Measurements from ENCODE around the gene UBQLN1. TPM values are rescaled to one million over a fixed set of nuclear protein-coding genes. Genes with fewer than 3 reads are reported as not detected.
A peak's percentile ranks its signal among the peaks of the same experiment; 100 is the strongest.

UBQLN1 gene
- total and polyA plus RNA-seq, 9 of the 15 experiments (the other 6 are each of a cell fraction or from before 2014, with no cell fraction given), result 7.5 to 120 (median 52.8) TPM

GRCh38 chr9:83707768-83708514 is at the start of gene UBQLN1 (continued):
- TF ChIP-seq, protein P1, sequence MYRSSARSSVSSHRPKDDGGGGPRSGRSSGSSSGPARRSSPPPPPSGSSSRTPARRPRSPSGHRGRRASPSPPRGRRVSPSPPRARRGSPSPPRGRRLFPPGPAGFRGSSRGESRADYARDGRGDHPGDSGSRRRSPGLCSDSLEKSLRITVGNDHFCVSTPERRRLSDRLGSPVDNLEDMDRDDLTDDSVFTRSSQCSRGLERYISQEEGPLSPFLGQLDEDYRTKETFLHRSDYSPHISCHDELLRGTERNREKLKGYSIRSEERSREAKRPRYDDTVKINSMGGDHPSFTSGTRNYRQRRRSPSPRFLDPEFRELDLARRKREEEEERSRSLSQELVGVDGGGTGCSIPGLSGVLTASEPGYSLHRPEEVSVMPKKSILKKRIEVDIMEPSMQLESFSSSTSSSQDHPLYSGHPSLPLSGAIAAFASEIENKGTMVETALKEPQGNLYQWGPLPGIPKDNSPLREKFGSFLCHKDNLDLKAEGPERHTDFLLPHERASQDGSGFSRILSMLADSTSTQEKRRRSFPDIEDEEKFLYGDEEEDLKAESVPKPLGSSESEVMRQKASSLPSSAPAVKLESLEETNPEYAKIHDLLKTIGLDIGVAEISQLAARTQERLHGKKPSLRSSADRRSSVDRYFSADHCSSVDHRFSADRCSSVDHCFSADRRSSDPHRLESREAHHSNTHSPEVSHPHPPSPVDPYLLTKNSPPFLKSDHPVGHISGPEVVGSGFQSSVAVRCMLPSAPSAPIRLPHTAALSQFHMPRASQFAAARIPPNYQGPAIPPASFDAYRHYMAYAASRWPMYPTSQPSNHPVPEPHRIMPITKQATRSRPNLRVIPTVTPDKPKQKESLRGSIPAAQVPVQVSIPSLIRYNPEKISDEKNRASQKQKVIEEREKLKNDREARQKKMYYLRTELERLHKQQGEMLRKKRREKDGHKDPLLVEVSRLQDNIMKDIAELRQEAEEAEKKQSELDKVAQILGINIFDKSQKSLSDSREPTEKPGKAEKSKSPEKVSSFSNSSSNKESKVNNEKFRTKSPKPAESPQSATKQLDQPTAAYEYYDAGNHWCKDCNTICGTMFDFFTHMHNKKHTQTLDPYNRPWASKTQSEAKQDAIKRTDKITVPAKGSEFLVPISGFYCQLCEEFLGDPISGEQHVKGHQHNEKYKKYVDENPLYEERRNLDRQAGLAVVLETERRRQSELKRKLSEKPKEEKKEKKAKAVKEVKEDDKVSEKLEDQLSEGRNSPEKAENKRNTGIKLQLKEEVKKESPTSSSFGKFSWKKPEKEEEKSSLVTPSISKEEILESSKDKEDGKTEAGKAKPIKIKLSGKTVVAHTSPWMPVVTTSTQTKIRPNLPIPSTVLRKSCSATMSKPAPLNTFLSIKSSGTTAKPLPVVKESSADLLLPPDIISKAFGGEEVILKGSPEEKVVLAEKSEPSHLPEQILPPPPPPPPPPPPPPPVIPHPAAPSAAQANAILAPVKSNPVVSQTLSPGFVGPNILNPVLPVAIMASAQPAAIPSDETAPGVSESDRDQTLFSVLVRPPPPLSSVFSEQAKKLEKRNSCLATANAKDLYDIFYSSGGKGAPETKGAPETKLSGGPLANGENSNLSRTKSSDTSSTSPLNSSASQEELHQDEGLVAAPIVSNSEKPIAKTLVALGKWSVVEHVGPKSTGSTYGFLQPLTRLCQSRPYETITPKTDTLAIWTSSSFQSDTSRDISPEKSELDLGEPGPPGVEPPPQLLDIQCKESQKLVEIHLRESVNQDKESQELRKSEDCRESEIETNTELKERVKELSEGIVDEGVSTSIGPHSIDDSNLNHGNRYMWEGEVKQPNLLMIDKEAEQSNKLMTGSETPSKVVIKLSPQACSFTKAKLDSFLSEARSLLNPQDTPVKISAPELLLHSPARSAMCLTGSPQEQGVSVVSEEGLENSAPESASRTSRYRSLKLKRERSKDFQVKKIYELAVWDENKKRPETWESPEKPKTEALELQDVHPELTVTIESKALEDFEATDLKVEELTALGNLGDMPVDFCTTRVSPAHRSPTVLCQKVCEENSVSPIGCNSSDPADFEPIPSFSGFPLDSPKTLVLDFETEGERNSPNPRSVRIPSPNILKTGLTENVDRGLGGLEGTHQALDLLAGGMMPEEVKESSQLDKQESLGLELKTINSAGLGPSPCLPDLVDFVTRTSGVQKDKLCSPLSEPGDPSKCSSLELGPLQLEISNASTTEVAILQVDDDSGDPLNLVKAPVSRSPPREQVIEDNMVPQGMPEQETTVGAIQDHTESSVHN (IDR thresholded peaks at IDR 0.05; ENCODE audit: borderline replicate concordance in 1 of 2, low read depth in 1 of 2), result no peak
- TF ChIP-seq PURB (CRISPR knock-in tag; IDR thresholded peaks at IDR 0.05; ENCODE audit: low read depth) (no peak), MECOM (CRISPR knock-in tag; IDR thresholded peaks at IDR 0.05) (no peak), ZSCAN29 (IDR thresholded peaks at IDR 0.05) (no peak), ZNF717 (CRISPR knock-in tag; IDR thresholded peaks at IDR 0.05) (no peak), SIX5 (IDR thresholded peaks at IDR 0.05; ENCODE audit: borderline replicate concordance in 1 of 2, insufficient read depth in 1 of 2, low read depth in 1 of 2, low read length in 2 of 2) (peak in 1 of 2 experiments; percentile 15; a peak in 1 of 4 replicates), TEAD1 (CRISPR knock-in tag; IDR thresholded peaks at IDR 0.05) (0 out of 4 replicates have a peak, but pooled peaks of 1 of the 2 experiments have one; percentile 24), SIN3B (IDR thresholded peaks at IDR 0.05; ENCODE audit: low read depth) (peak; percentile 95), ZNF197 (CRISPR knock-in tag; IDR thresholded peaks at IDR 0.05; ENCODE audit: low read depth) (no peak), RAD21 (CRISPR knock-in tag; conservative IDR thresholded peaks at IDR 0.05 in 1 of 2, IDR thresholded peaks at IDR 0.05 in 1 of 2) (no peak)
- TF ChIP-seq, protein P2, sequence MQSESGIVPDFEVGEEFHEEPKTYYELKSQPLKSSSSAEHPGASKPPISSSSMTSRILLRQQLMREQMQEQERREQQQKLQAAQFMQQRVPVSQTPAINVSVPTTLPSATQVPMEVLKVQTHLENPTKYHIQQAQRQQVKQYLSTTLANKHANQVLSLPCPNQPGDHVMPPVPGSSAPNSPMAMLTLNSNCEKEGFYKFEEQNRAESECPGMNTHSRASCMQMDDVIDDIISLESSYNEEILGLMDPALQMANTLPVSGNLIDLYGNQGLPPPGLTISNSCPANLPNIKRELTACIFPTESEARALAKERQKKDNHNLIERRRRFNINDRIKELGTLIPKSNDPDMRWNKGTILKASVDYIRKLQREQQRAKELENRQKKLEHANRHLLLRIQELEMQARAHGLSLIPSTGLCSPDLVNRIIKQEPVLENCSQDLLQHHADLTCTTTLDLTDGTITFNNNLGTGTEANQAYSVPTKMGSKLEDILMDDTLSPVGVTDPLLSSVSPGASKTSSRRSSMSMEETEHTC (IDR thresholded peaks at IDR 0.05), result no peak
- TF ChIP-seq, protein P3, sequence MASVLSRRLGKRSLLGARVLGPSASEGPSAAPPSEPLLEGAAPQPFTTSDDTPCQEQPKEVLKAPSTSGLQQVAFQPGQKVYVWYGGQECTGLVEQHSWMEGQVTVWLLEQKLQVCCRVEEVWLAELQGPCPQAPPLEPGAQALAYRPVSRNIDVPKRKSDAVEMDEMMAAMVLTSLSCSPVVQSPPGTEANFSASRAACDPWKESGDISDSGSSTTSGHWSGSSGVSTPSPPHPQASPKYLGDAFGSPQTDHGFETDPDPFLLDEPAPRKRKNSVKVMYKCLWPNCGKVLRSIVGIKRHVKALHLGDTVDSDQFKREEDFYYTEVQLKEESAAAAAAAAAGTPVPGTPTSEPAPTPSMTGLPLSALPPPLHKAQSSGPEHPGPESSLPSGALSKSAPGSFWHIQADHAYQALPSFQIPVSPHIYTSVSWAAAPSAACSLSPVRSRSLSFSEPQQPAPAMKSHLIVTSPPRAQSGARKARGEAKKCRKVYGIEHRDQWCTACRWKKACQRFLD (CRISPR knock-in tag; IDR thresholded peaks at IDR 0.05), result peak; percentile 83
- TF ChIP-seq, protein P4, sequence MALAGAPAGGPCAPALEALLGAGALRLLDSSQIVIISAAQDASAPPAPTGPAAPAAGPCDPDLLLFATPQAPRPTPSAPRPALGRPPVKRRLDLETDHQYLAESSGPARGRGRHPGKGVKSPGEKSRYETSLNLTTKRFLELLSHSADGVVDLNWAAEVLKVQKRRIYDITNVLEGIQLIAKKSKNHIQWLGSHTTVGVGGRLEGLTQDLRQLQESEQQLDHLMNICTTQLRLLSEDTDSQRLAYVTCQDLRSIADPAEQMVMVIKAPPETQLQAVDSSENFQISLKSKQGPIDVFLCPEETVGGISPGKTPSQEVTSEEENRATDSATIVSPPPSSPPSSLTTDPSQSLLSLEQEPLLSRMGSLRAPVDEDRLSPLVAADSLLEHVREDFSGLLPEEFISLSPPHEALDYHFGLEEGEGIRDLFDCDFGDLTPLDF (CRISPR knock-in tag; IDR thresholded peaks at IDR 0.05), result 0 out of 2 replicates have a peak, but pooled peaks have one; percentile 63

All from K562 (cell line).